HepG2 (cell line): Measurements from ENCODE around the gene CDH13. TPM values are rescaled to one million over a fixed set of nuclear protein-coding genes. Genes with fewer than 3 reads are reported as not detected.

ENCODE experiments used
- AKNA ChIP-seq: sonication (generic); formaldehyde crosslinking; IDR thresholded peaks from 2 replicates; pipeline ENCODE4 v1.4.0; 2020; ENCODE audit warnings: missing genetic modification reagents, borderline replicate concordance
- ARID5B ChIP-seq: IDR thresholded peaks from 2 replicates; pipeline ENCODE4 v1.4.0; 2020; ENCODE audit warnings: mild to moderate bottlenecking, missing genetic modification reagents
- ATF7 ChIP-seq, 2 experiments: fragments of 450-650 bp in 1 of 2; sonication (generic) in 1 of 2; formaldehyde crosslinking in 1 of 2; IDR thresholded peaks; 2 replicates each; pipeline versions ENCODE4 v1.4.0 to v1.6.1; 2016 to 2020; ENCODE audit warnings: antibody characterized with exemption in 1 of 2, mild to moderate bottlenecking in 1 of 2, missing genetic modification reagents in 1 of 2
- BHLHE40 ChIP-seq: IDR thresholded peaks from 2 replicates; pipeline ENCODE4 v1.6.1; 2011; ENCODE audit warnings: low read length, improper control_type of control experiment
- DPF2 ChIP-seq: sonication (generic); formaldehyde crosslinking; IDR thresholded peaks from 2 replicates; pipeline ENCODE4 v1.4.0; 2020; ENCODE audit warnings: mild to moderate bottlenecking, low read depth, missing genetic modification reagents, borderline replicate concordance
- FIP1L1 ChIP-seq: fragments of 200-400 bp; formaldehyde crosslinking; IDR thresholded peaks from 2 replicates; pipeline ENCODE4 v1.6.1; 2018; ENCODE audit warnings: low read depth, mild to moderate bottlenecking, low read length, moderate library complexity, borderline replicate concordance; ENCODE audit not compliant: insufficient read depth
- IKZF5 ChIP-seq: IDR thresholded peaks from 2 replicates; pipeline ENCODE4 v1.6.1; 2018; ENCODE audit warnings: missing genetic modification reagents, mild to moderate bottlenecking, missing compliant biosample characterization
- JUN ChIP-seq: sonication (generic); formaldehyde crosslinking; IDR thresholded peaks from 2 replicates; pipeline ENCODE4 v1.4.0; 2020; ENCODE audit warnings: mild to moderate bottlenecking, missing genetic modification reagents
- KDM1A ChIP-seq: IDR thresholded peaks from 2 replicates; pipeline ENCODE4 v1.6.1; 2016; ENCODE audit warnings: missing compliant biosample characterization
- MIER2 ChIP-seq: IDR thresholded peaks from 2 replicates; pipeline ENCODE4 v1.6.1; 2016; ENCODE audit warnings: missing biosample characterization, missing genetic modification reagents
- REPIN1 ChIP-seq: sonication (generic); formaldehyde crosslinking; IDR thresholded peaks from 2 replicates; pipeline ENCODE4 v1.8.0; 2022; ENCODE audit warnings: missing genetic modification reagents, low read depth, mild to moderate bottlenecking, borderline replicate concordance
- SMC3 ChIP-seq: IDR thresholded peaks from 2 replicates; pipeline ENCODE4 v1.6.1; 2011; ENCODE audit warnings: low read length, improper control_type of control experiment
- ZBTB38 ChIP-seq: sonication (generic); formaldehyde crosslinking; IDR thresholded peaks from 2 replicates; pipeline ENCODE4 v1.5.1; 2020; ENCODE audit warnings: mild to moderate bottlenecking, missing genetic modification reagents
- ZNF326 ChIP-seq: sonication (generic); formaldehyde crosslinking; IDR thresholded peaks from 2 replicates; pipeline ENCODE4 v1.4.0; 2020; ENCODE audit warnings: missing genetic modification reagents, borderline replicate concordance
- ZNF33B ChIP-seq: sonication (generic); formaldehyde crosslinking; IDR thresholded peaks from 2 replicates; pipeline ENCODE4 v1.5.1; 2020; ENCODE audit warnings: mild to moderate bottlenecking, missing genetic modification reagents
- ZNF432 ChIP-seq: sonication (generic); formaldehyde crosslinking; IDR thresholded peaks from 2 replicates; pipeline ENCODE4 v1.5.0; 2020; ENCODE audit warnings: missing genetic modification reagents, mild to moderate bottlenecking, borderline replicate concordance
- ZNF674 ChIP-seq: sonication (generic); formaldehyde crosslinking; IDR thresholded peaks from 2 replicates; pipeline ENCODE4 v1.5.0; 2020; ENCODE audit warnings: low read depth, mild to moderate bottlenecking, missing genetic modification reagents
- polyA plus RNA-seq, 8 experiments: library from polyadenylated mRNA; depleted of rRNA in 3 of 8; stranded (reverse) in 7 of 8; unstranded in 1 of 8; fragments of >200 nt; fragmentation: Illumina TruSeq in 4 of 8; extraction: Trizol in 4 of 8; gene quantifications; 2 replicates each; pipeline versions ENCODE4 v1.2.1 to v1.2.3, GENCODE V29; 2011 to 2016; ENCODE audit warnings: low read depth in 4 of 8, missing spikeins in 1 of 8, mixed read lengths in 1 of 8; ENCODE audit not compliant: insufficient read depth in 1 of 8
- total RNA-seq, 5 experiments: library from RNA; depleted of rRNA; stranded (reverse); fragments of >200 nt; fragmentation: Illumina TruSeq; extraction: Trizol; gene quantifications; 2 replicates each; pipeline ENCODE4 v1.2.3, GENCODE V29; 2016; ENCODE audit warnings: low read depth in 1 of 5

Gene CDH13
- total and polyA plus RNA-seq, 2 of the 13 experiments (the other 11 are each of a cell fraction or from before 2014, with no cell fraction given) = not detected

GRCh38 chr16:82639666-82640336 is 13.0 kb downstream of the CDH13 start (continued):
- TF ChIP-seq ARID5B (CRISPR knock-in tag) (peak; percentile 46; the same call in 1 of the 2 replicates), AKNA (no peak), ZNF432 (CRISPR knock-in tag) (no peak), IKZF5 (CRISPR knock-in tag) (0 out of 2 replicates have a peak, but pooled peaks have one; percentile 54), JUN (no peak), KDM1A (CRISPR knock-in tag) (0 out of 2 replicates have a peak, but pooled peaks have one; percentile 28), MIER2 (CRISPR knock-in tag) (peak; percentile 73; the same call in 1 of the 2 replicates), REPIN1 (CRISPR knock-in tag) (peak; percentile 68), BHLHE40 (no peak), ZNF326 (no peak), FIP1L1 (no peak), ZNF674 (CRISPR knock-in tag) (no peak), ZBTB38 (no peak), ZNF33B (CRISPR knock-in tag) (no peak), DPF2 (CRISPR knock-in tag) (no peak), SMC3 (peak; percentile 83), ATF7 (IDR thresholded peaks at IDR 0.05) (no peak), ATF7 (CRISPR knock-in tag; IDR thresholded peaks at IDR 0.05) (no peak)
